ENCODE measurements around the gene KPNA5.
A peak's percentile ranks its signal among the peaks of the same experiment; 100 is the strongest.
"Not testable (repeated sequence)": the region's sequence is repeated elsewhere in the genome, so short reads cannot be mapped to it uniquely, and the experiment has no call there.

Gene KPNA5

GRCh38 chr6:116705917-116706316 is 24.9 kb downstream of the KPNA5 start:
- no peak for DNase-seq

- DNase-seq = no peak
These were observed 33.3 kb downstream of the KPNA5 start for GRCh38 chr6:116714296-116714695.

- DNase-seq = no peak
These were observed 33.8 kb downstream of the KPNA5 start for GRCh38 chr6:116714761-116715160.

DNA sequence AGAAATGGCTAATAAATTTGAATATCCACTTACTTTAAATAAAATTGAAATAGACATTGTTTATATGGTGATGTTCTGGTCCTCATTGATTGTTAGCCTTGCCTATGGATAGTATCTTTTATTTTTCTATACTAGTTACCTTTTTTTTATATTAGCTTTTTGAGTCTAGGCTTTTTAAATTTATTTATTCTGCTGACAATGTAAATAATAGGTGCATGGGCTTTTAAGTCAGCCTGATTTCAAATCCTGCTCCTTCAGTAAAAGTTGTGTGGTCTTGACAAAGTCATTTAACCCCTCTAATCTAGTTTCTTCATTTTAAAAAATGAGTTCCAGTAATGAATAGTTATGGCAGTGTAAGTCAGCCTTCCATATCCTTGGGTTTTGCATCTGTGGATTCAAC is 45.9 kb downstream of the KPNA5 start:
- DNase-seq = no peak

GRCh38 chr6:116730513-116730912 is 49.5 kb downstream of the KPNA5 start:
- DNase-seq = no peak

DNA sequence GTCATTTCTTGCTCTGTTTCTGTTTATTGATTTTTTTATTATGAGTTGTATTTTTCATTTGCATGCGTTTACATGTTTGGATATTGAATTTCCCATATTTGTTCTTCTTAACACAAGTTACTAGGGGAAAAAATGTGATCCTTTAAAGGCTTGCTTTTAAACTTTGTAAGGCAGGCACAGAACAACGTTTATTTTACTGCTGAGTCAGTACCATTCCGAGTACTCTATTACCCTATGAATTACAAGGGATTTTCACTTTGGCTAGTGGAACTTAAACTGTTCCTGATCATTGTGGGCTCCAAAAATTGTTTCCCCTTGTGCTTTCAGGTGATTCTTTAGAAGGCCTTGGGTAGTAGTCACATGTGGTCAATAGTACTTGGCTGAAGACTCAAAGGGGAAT is 56.0 kb downstream of the KPNA5 start:
- DNase-seq = no peak

DNA sequence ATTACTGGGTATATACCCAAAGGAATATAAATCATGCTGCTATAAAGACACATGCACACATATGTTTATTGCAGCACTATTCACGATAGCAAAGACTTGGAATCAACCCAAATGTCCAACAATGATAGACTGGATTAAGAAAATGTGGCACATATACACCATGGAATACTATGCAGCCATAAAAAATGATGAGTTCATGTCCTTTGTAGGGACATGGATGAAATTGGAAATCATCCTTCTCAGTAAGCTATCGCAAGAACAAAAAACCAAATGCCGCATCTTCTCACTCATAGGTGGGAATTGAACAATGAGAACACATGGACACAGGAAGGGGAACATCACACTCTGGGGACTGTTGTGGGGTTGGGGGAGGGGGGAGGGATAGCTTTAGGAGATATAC is 59.5 kb downstream of the KPNA5 start:
- DNase-seq = not testable (repeated sequence)

DNA sequence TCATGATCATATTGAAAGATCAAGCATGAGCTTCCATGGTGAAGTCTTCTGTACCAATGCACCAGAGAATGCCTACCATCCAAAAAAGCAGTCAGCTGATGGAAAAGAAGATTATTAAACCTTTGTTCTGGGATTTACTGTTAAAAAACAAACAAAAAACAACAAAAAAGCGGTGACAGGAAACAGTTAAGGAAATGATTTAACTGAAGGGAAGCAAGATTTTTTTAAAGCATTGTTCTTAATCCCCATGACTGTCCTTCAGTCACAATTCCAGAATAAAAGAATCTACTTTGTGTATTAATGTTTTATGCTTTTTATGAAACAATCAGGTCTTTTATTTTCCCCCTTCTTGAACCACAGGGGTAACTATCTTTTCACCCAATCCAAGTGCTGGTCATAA is 60.6 kb downstream of the KPNA5 start:
- no peak for DNase-seq

DNA sequence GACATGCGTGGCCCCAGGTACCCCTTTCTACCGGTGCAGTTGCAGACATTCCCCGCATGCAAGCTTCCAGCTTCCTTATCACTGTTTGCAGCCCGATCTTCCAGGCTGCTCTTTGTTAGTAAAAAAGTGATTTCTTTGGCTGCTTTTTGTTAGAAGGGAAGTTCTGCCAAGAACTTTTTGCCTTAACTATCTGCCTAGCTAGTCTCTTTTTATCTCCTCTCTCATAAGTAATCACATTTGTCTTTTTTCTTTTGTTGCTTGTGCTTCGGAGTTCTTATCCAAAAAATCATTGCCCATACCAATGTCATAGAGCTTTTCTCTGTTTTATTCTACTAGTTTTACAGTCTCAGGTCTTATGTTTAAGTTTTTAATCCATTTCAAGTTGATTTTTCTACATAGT is 64.2 kb downstream of the KPNA5 start:
- no peak for DNase-seq

- DNase-seq = no peak
These were observed 80.8 kb downstream of the KPNA5 start for GRCh38 chr6:116761779-116762178.

- no peak for DNase-seq
These were observed 81.2 kb downstream of the KPNA5 start for GRCh38 chr6:116762235-116762634.

- no peak for DNase-seq
These were observed 82.0 kb downstream of the KPNA5 start for GRCh38 chr6:116763048-116763447.

GRCh38 chr6:116763906-116764628 is 83.1 kb downstream of the KPNA5 start:
- DNase-seq = no peak

DNA sequence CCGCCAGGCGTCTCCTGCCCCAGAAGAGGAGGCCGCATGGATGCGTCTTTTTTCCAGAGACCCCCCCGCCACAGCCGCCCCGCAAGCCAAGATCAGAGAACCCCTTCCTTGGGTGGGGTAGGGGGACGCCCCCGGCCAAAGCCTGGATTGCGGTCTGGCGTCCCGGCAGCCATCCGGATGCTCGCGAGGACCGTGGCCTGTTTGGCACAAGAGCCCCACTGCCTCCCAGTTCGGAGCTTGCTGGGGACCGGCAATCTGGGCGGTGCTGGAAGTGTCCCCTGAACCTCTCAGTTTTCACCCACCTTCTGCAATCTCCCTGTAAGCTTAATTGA is 83.6 kb downstream of the KPNA5 start:
- DNase-seq = no peak

GRCh38 chr6:116764961-116765841 is 84.2 kb downstream of the KPNA5 start, which contains the start of gene FAM162B:
Gene FAM162B (minus strand): TSS chr6:116765719. CDS start chr6:116765576, 143 bp downstream.
- DNase-seq = no peak

- DNase-seq = no peak
These were observed 85.6 kb downstream of the KPNA5 start for GRCh38 chr6:116766506-116767176.

GRCh38 chr6:116767715-116768114 is 86.7 kb downstream of the KPNA5 start:
- DNase-seq = no peak

DNA sequence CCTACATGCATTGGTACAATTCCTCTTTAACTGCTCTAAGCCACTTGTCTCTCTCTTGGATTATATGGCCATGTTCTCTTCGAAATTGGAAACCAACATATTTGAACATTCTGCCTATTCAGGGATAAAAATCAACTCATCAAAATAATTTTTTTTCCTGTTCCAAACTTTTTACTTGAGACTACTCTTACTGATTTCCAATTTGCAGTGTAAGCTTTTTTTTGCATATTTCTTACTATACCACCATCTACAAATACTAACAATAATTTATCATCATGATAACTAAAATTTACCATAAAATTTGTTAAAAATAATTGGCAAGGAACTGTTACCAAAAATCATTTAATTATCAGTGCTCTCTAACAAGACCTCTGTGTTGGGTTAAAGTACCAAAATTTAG is 91.4 kb downstream of the KPNA5 start:
- DNase-seq = no peak

- no peak for DNase-seq
These were observed 92.9 kb downstream of the KPNA5 start for GRCh38 chr6:116773886-116774285.

- peak; percentile 97 for DNase-seq
These were observed 98.7 kb downstream of the KPNA5 start for GRCh38 chr6:116779573-116780164.

GRCh38 chr6:116783852-116784251 is 102.8 kb downstream of the KPNA5 start:
- DNase-seq = no peak
